Stimulated activated CD4-positive, alpha-beta T cell treated with anti-CD3 and anti-CD28 coated beads, Interleukin-12 subunit alpha, Interleukin-12 subunit beta, amount 100 ng/mL, for 24 hours (primary cell): ENCODE results near the gene ADAMTSL4.
"Not testable (repeated sequence)": the region's sequence is repeated elsewhere in the genome, so short reads cannot be mapped to it uniquely, and the experiment has no call there.

Experiments
- DNase-seq, 2 experiments: peaks; one replicate each; pipeline ENCODE4 v3.0.0-alpha.2; 2020; ENCODE audit warnings: low read depth in 2 of 2

Gene ADAMTSL4

GRCh38 chr1:150555198-150555970 is 6.2 kb downstream of the ADAMTSL4 start:
- DNase-seq = no peak

GRCh38 chr1:150555971-150556865 is 7.0 kb downstream of the ADAMTSL4 start:
- DNase-seq = no peak

GRCh38 chr1:150557065-150557600 is 7.9 kb downstream of the ADAMTSL4 start:
- no peak for DNase-seq

GRCh38 chr1:150557813-150558212 is 8.6 kb downstream of the ADAMTSL4 start:
- DNase-seq = no peak

- no peak for DNase-seq
These were observed 9.1 kb downstream of the ADAMTSL4 start for GRCh38 chr1:150558303-150558704.

GRCh38 chr1:150558761-150559655 is 9.8 kb downstream of the ADAMTSL4 start:
- no peak for DNase-seq

GRCh38 chr1:150559656-150560010 is 10.4 kb downstream of the ADAMTSL4 start:
- no peak for DNase-seq

- peak in 1 of 2 experiments; percentile 70 for DNase-seq
These were observed 10.8 kb downstream of the ADAMTSL4 start for GRCh38 chr1:150560011-150560438.

- peak; percentile 68 to 87 for DNase-seq
These were observed 11.5 kb downstream of the ADAMTSL4 start for GRCh38 chr1:150560576-150561253.

- DNase-seq = peak; percentile 50 to 65
These were observed 12.2 kb downstream of the ADAMTSL4 start for GRCh38 chr1:150561254-150561973.

- peak; percentile 72 to 84 for DNase-seq
These were observed 12.8 kb downstream of the ADAMTSL4 start for GRCh38 chr1:150561974-150562445.

GRCh38 chr1:150562446-150563339 is 13.5 kb downstream of the ADAMTSL4 start:
- DNase-seq = peak; percentile 61 to 72

- no peak for DNase-seq
These were observed 14.3 kb downstream of the ADAMTSL4 start for GRCh38 chr1:150563340-150564038.

GRCh38 chr1:150564051-150564991 is 15.1 kb downstream of the ADAMTSL4 start:
- DNase-seq = no peak

- not testable (repeated sequence) for DNase-seq
These were observed 16.2 kb downstream of the ADAMTSL4 start for GRCh38 chr1:150565240-150565991.

- no peak for DNase-seq
These were observed 17.6 kb downstream of the ADAMTSL4 start for GRCh38 chr1:150566589-150567340.
